ENCODE data around the gene LRFN5.
"Not testable (repeated sequence)": the region's sequence is repeated elsewhere in the genome, so short reads cannot be mapped to it uniquely, and the experiment has no call there.

Gene LRFN5

DNA sequence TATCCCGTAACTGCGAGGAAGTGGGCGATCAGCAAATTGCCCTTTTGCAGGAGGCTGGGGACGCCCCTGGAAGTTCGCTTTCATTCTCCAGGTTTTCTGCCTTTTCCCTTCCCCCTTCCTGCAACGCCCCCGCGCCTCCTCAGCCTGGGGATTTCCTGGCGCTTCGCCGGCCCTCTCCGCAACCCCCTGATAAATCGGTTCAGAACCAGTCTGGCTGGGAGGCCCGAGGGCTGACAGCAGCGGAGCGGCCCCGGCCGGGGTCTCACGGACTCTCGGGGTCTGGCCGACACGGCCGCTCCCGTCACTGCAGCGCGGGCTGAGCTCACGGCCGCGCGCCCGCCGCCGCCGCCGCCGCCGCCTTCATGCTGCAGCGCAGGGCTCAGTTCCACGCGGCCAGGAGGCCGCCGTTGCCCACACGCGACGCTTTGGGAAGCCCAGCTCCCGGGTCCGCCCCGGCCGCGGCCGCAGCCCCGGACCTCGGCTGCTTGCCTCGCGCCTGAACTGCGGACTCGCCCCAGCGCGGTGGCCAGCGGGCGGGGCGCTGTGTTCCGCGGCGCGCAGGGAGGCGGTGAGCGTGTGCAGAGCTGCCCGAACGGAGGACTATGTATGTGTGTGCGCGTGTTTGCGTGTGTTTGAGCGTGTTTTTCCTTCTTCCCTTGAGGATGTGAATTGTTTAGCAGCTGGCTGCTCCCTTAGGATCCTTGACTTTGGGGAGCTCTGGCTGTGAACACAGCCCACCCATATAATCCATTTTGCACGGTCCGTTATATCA is at the start of gene LRFN5:
Gene LRFN5 (plus strand): TSS at position 345 of the 772 bp plus-strand sequence.
- H3K27ac ChIP-seq = no peak within 1 kb of the TSS
- H3K9ac ChIP-seq = no peak within 1 kb of the TSS
- H3K27me3 ChIP-seq = no peaks in the 10 kb centered on the region
- no peaks in the 10 kb centered on the region for H3K36me3 ChIP-seq
- no peaks in the 10 kb centered on the region for H3K4me1 ChIP-seq
- no peaks in the 10 kb centered on the region for H4K20me1 ChIP-seq
- no peak within 1 kb of the TSS for H3K4me3 ChIP-seq
- H3K9me3 ChIP-seq = peaks cover 36% of the 10 kb centered on the region
- no peak for TF ChIP-seq Cebpa-rat (IDR thresholded peaks at IDR 0.05)
- H3K4me2 ChIP-seq = no peak within 1 kb of the TSS

DNA sequence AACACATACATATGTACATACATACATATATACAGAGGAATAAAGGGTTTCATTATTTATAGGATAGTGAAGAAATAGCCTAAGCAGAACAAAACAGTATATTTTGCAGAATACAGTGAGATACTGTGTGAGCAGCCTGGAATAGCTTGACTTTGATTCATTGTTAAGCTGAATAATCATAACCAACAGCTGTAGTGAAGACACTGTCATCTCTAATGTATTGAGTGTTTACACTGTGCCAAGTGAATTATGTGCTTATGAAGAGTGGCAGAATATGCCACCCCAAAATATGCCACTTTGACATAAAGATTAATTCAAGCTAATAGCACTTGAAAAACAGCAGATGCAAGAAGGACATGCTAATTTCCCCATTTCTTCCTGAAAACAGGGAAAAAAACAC is 48.2 kb upstream of the LRFN5 start:
- Histone ChIP-seq H3K9ac (no peak overlapping the region), H3K36me3 (no peaks in the 10 kb centered on the region), H3K4me3 (no peak overlapping the region), H4K20me1 (no peaks in the 10 kb centered on the region), H3K9me3 (no peaks in the 10 kb centered on the region), H3K4me2 (no peak overlapping the region), H3K27ac (no peak overlapping the region), H3K27me3 (no peaks in the 10 kb centered on the region), H3K4me1 (no peaks in the 10 kb centered on the region)
- TF ChIP-seq Cebpa-rat (IDR thresholded peaks at IDR 0.05) = no peak

DNA sequence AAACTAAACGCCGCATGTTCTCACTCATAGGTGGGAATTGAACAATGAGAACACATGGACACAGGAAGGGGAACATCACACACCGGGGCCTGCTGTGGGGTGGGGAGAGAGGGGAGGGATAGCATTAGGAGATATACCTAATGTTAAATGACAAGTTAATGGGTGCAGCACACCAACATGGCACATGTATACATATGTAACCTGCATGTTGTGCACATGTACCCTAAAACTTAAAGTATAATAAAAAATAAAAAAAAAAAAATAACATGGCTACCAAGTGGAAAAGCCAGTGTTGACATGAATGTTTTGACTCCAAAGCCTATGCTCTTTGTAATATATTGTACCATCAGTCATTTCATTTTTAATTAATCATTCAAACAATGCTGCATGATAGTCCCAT is 39.8 kb upstream of the LRFN5 start:
- H3K27me3 ChIP-seq, H3K9ac ChIP-seq, H3K27ac ChIP-seq, H3K4me3 ChIP-seq, H4K20me1 ChIP-seq, H3K9me3 ChIP-seq, H3K36me3 ChIP-seq, H3K4me1 ChIP-seq, H3K4me2 ChIP-seq: not testable (repeated sequence)

DNA sequence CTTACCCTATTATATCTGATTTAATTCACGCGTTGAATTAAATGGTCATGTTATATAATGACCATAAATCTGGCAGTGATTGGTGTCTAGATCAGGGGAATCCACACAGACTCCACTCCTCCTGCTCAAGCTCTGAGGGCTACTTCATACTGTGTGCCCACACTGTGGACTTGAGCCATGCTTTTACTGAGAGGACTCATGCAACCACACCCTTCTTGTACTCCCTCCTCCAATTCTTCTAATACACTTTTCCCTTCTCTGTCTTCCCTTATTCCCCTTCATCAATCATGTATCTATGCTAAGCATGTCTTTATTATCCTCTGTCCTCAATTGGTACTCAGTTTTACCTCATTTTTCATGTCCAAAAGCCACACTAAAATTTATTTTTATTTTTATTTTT is 37.7 kb upstream of the LRFN5 start:
- TF ChIP-seq Cebpa-rat (IDR thresholded peaks at IDR 0.05) = no peak
- Histone ChIP-seq H3K27ac (no peak overlapping the region), H3K4me3 (no peak overlapping the region)

DNA sequence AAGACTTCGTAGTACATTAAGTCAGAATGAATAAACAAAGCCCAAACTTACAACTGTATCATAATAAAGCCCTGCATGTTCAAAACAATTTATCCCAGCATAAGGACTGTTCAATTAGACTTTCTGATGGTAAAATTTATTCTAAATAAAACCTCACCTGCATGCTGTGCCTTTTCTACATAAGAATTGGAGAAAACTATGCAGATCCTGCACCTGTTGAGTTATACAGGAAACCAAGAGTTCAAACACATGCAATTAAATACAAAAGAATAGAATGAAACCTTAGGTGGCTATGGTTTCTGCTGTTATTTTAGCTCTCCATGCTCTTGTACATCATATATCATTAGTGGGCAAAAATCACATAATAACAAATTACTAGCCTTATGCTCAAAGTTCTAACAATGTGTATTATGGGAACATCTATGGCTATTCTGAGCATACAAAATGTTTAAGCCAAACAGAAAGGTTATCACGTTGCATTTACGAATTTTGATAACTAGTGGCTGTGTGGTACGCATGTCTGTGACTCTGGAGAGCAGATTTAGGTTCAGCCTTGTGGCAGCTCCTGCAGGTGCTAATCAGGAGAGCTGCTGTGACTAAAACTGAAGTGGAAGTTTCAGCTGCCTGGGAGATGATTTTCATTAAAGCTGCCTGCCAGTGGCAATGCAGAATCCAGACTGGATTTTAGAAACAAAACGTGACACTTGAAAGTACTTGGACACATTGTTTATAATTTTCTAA is 36.1 kb upstream of the LRFN5 start:
- Histone ChIP-seq H3K4me3 (no peak overlapping the region), H3K4me1 (no peaks in the 10 kb centered on the region), H3K9ac (no peak overlapping the region), H3K36me3 (no peaks in the 10 kb centered on the region), H3K27me3 (no peaks in the 10 kb centered on the region), H3K27ac (no peak overlapping the region), H3K9me3 (no peaks in the 10 kb centered on the region), H3K4me2 (no peak overlapping the region), H4K20me1 (no peaks in the 10 kb centered on the region)
- TF ChIP-seq Cebpa-rat (IDR thresholded peaks at IDR 0.05) = no peak

More for the DNA sequence above, 37.7 kb upstream of the LRFN5 start:
- no peaks in the 10 kb centered on the region for H3K27me3 ChIP-seq
- H3K4me1 ChIP-seq = no peaks in the 10 kb centered on the region
- H4K20me1 ChIP-seq = no peaks in the 10 kb centered on the region
- no peak overlapping the region for H3K9ac ChIP-seq
- H3K36me3 ChIP-seq = no peaks in the 10 kb centered on the region
- no peaks in the 10 kb centered on the region for H3K9me3 ChIP-seq
- H3K4me2 ChIP-seq = no peak overlapping the region

DNA sequence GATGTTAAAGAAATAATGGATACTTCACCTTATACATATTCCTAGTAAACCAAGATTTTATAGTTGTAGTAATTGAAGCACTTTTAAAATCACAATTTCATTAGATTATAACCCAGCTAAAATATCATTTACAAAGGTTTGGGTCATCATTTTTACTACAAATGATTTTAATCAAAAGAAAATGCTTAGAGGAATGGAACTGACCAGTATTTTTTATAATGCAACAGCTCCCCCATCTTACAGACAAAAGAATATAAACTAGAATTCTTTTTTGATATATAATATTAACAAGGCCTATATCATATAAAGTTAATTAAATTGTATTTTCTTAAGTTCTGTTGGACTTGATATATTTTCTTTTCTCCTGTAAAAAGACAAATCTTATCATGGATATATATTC is 20.4 kb upstream of the LRFN5 start:
- Histone ChIP-seq H4K20me1 (no peaks in the 10 kb centered on the region), H3K4me2 (no peak overlapping the region), H3K27me3 (no peaks in the 10 kb centered on the region), H3K4me3 (no peak overlapping the region), H3K27ac (no peak overlapping the region), H3K9ac (no peak overlapping the region), H3K36me3 (no peaks in the 10 kb centered on the region), H3K9me3 (no peaks in the 10 kb centered on the region), H3K4me1 (no peaks in the 10 kb centered on the region)
- TF ChIP-seq Cebpa-rat (IDR thresholded peaks at IDR 0.05) = no peak

DNA sequence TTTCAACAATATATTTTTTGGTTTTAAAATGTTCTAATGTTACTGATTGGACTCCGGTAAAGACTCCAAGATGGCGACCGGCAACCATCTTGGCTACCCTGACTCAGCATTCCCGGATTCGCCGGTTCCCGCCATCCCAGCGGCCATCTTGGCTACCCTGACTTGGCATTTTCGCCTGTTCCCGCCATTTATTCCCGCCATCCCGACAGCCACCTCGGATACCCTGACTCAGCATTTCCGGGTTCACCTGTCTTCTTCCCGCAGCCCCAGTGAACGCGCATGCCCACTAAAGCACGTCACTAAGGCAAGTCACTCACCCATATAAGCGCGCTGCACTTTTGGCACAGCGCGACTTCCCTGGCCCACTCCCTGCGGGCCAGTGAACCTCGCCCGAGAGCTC is 9.0 kb upstream of the LRFN5 start:
- no peak overlapping the region for H3K27ac ChIP-seq
- no peak overlapping the region for H3K4me2 ChIP-seq
- no peaks in the 10 kb centered on the region for H3K36me3 ChIP-seq
- no peaks in the 10 kb centered on the region for H3K9me3 ChIP-seq
- H4K20me1 ChIP-seq = no peaks in the 10 kb centered on the region
- H3K27me3 ChIP-seq = no peaks in the 10 kb centered on the region
- no peak overlapping the region for H3K4me3 ChIP-seq
- H3K4me1 ChIP-seq = no peaks in the 10 kb centered on the region
- H3K9ac ChIP-seq = no peak overlapping the region
- TF ChIP-seq Cebpa-rat (IDR thresholded peaks at IDR 0.05) = no peak

DNA sequence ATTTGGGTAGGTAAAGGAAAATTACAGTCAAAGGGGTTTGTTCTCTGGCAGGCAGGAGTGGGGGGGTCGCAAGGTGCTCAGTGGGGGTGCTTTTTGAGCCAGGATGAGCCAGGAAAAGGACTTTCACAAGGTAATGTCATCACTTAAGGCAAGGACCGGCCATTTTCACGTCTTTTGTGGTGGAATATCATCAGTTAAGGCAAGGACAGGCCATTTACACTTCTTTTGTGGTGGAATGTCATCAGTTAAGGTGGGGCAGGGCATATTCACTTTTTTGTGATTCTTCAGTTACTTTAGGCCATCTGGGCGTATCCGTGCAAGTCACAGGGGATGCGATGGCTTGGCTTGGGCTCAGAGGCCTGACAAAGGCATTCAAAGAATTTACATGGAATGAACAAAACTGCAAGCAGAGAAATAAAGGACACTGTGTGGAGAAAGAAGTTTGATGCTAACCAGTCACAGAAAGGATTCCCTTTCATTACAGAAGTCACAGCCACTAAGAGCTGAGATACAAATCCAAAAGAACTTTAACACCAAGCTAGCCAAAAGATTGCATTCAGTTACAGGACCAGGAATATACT is 6.8 kb upstream of the LRFN5 start:
- H3K4me1 ChIP-seq, H3K4me2 ChIP-seq, H3K9me3 ChIP-seq, H4K20me1 ChIP-seq, H3K9ac ChIP-seq, H3K36me3 ChIP-seq, H3K27me3 ChIP-seq, H3K27ac ChIP-seq, H3K4me3 ChIP-seq: not testable (repeated sequence)

DNA sequence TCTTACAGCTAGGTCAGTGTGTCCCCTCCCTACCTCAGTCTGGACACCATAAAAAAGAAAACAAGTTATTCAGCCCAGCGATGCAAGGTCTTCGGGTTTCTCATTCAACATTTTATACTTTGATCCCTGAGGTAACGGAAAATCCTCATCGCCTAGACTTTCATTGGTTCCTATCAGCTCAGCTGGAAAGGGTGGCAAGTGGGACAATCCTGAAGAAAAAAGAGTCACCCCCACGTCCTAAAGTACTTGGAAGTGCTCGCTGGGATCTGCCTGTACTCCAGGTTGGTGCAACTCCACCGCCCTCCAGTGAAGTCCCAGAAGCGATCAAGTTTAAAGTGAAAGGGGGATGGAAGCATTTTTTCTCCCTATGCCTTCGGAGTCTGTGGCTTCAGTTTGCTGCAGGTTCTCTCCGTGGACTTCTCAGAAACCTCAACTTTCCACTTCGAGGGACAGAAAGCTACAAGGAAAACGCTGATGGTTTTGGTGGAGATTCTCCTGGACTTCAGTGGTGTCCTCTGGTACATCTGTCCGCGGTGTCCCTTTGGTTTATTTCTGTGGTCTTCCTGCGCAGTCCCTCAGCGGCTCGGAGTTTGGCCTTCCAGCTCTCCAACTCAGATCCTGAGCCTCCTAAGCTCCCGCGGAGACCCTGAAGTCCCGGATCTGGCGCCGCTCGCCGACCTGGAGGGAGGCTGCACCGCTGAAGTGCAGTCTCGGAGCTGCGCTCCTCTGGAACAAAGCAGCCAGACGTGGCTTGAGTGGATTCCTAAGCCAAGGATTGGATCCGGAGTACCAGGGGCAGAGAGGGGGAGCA is 1.8 kb upstream of the LRFN5 start:
- Histone ChIP-seq H3K27ac (no peak overlapping the region), H3K4me1 (no peaks in the 10 kb centered on the region), H3K36me3 (no peaks in the 10 kb centered on the region), H4K20me1 (no peaks in the 10 kb centered on the region), H3K9ac (no peak overlapping the region), H3K4me3 (no peak overlapping the region), H3K4me2 (no peak overlapping the region), H3K9me3 (peaks cover 35% of the 10 kb centered on the region), H3K27me3 (no peaks in the 10 kb centered on the region)
- TF ChIP-seq Cebpa-rat (IDR thresholded peaks at IDR 0.05) = no peak
